ENCODE data around the gene ARHGEF28.

ARHGEF28 gene

GRCh38 chr5:73955271-73955846 lies 329.4 kb downstream of the ARHGEF28 start:
- H3K9me3 Mint-ChIP-seq, result peaks cover 4% of the 10 kb centered on the region
- peaks cover 3% of the 10 kb centered on the region for H3K27me3 Mint-ChIP-seq (ENCODE audit: low read depth, poor library complexity)
- no peak overlapping the region for H3K4me3 Mint-ChIP-seq
- no peak for TF ChIP-seq CTCF (IDR thresholded peaks at IDR 0.05)
- no peak overlapping the region for H3K27ac Mint-ChIP-seq
- H3K4me1 Mint-ChIP-seq, result peaks cover 28% of the 10 kb centered on the region
- no peak for DNase-seq
- H3K36me3 Mint-ChIP-seq (ENCODE audit: low read depth), result no peaks in the 10 kb centered on the region

GRCh38 chr5:73957397-73958001 lies 331.5 kb downstream of the ARHGEF28 start:
- no peak overlapping the region for H3K4me3 Mint-ChIP-seq
- no peak for DNase-seq
- peaks cover 3% of the 10 kb centered on the region for H3K27me3 Mint-ChIP-seq (ENCODE audit: low read depth, poor library complexity)
- TF ChIP-seq CTCF (IDR thresholded peaks at IDR 0.05), result no peak
- peaks cover 4% of the 10 kb centered on the region for H3K9me3 Mint-ChIP-seq
- H3K27ac Mint-ChIP-seq, result peak overlapping the region; percentile 11
- peaks cover 16% of the 10 kb centered on the region for H3K4me1 Mint-ChIP-seq
- H3K36me3 Mint-ChIP-seq (ENCODE audit: low read depth), result no peaks in the 10 kb centered on the region

- Mint-ChIP-seq H3K4me3 (no peak overlapping the region), H3K36me3 (ENCODE audit: low read depth) (no peaks in the 10 kb centered on the region), H3K27ac (peak overlapping the region; percentile 11), H3K4me1 (peaks cover 16% of the 10 kb centered on the region), H3K27me3 (ENCODE audit: low read depth, poor library complexity) (peaks cover under 1% of the 10 kb centered on the region), H3K9me3 (peaks cover 4% of the 10 kb centered on the region)
- no peak for TF ChIP-seq CTCF (IDR thresholded peaks at IDR 0.05)
- no peak for DNase-seq
Measured at GRCh38 chr5:73958037-73958436, 332.0 kb downstream of the ARHGEF28 start.

GRCh38 chr5:73960023-73960422 lies 334.0 kb downstream of the ARHGEF28 start:
- H3K4me1 Mint-ChIP-seq, result peaks cover 23% of the 10 kb centered on the region
- H3K4me3 Mint-ChIP-seq, result no peak overlapping the region
- no peaks in the 10 kb centered on the region for H3K36me3 Mint-ChIP-seq (ENCODE audit: low read depth)
- H3K27me3 Mint-ChIP-seq (ENCODE audit: low read depth, poor library complexity), result no peaks in the 10 kb centered on the region
- no peak for DNase-seq
- TF ChIP-seq CTCF (IDR thresholded peaks at IDR 0.05), result no peak
- H3K27ac Mint-ChIP-seq, result no peak overlapping the region
- H3K9me3 Mint-ChIP-seq, result peaks cover 4% of the 10 kb centered on the region

- no peak for DNase-seq
Measured at GRCh38 chr5:73960426-73960825, 334.4 kb downstream of the ARHGEF28 start.

More at GRCh38 chr5:73960426-73960825, 334.4 kb downstream of the ARHGEF28 start:
- no peak overlapping the region for H3K27ac Mint-ChIP-seq
- H3K36me3 Mint-ChIP-seq (ENCODE audit: low read depth), result no peaks in the 10 kb centered on the region
- H3K4me3 Mint-ChIP-seq, result no peak overlapping the region
- peaks cover 23% of the 10 kb centered on the region for H3K4me1 Mint-ChIP-seq
- H3K9me3 Mint-ChIP-seq, result peaks cover 4% of the 10 kb centered on the region
- no peaks in the 10 kb centered on the region for H3K27me3 Mint-ChIP-seq (ENCODE audit: low read depth, poor library complexity)
- no peak for TF ChIP-seq CTCF (IDR thresholded peaks at IDR 0.05)
